HepG2 (cell line): ENCODE measurements around the gene PSME3IP1.

ENCODE experiments used
- MEIS1 ChIP-seq: sonication (generic); formaldehyde crosslinking; IDR thresholded peaks from 2 replicates; pipeline ENCODE4 v1.9.0; 2021; ENCODE audit warnings: mild to moderate bottlenecking, missing genetic modification reagents, moderate library complexity, borderline replicate concordance
- MXI1 ChIP-seq: IDR thresholded peaks from 3 replicates; pipeline ENCODE4 v1.6.1; 2012; ENCODE audit warnings: low read depth, low read length, inconsistent platforms, borderline replicate concordance
- PAF1 ChIP-seq: IDR thresholded peaks from 2 replicates; pipeline ENCODE4 v1.6.1; 2016; ENCODE audit warnings: missing genetic modification reagents, missing compliant biosample characterization
- PHF20 ChIP-seq: sonication (generic); formaldehyde crosslinking; IDR thresholded peaks from 2 replicates; pipeline ENCODE4 v1.5.0; 2020; ENCODE audit warnings: mild to moderate bottlenecking, missing genetic modification reagents
- POLR2A ChIP-seq, 2 experiments: IDR thresholded peaks; 2 replicates each; pipeline ENCODE4 v1.6.1; 2011; ENCODE audit warnings: low read depth in 2 of 2, low read length in 2 of 2, mild to moderate bottlenecking in 1 of 2, moderate library complexity in 1 of 2; ENCODE audit not compliant: insufficient read depth in 1 of 2
- TGIF2 ChIP-seq: IDR thresholded peaks from 2 replicates; pipeline ENCODE4 v1.6.1; 2016; ENCODE audit warnings: control low read depth, missing compliant biosample characterization
- ZFP36L1 ChIP-seq: sonication (generic); formaldehyde crosslinking; IDR thresholded peaks from 2 replicates; pipeline ENCODE4 v1.8.0; 2022; ENCODE audit warnings: mild to moderate bottlenecking, missing genetic modification reagents, moderate library complexity
- ZNF317 ChIP-seq: sonication (generic); formaldehyde crosslinking; IDR thresholded peaks from 2 replicates; pipeline ENCODE4 v1.5.0; 2020; ENCODE audit warnings: mild to moderate bottlenecking, missing genetic modification reagents
- TF ChIP-seq, protein P1 (sequence below): sonication (generic); formaldehyde crosslinking; IDR thresholded peaks from 2 replicates; pipeline ENCODE4 v1.4.0; 2020; ENCODE audit warnings: mild to moderate bottlenecking, missing genetic modification reagents

DNA sequence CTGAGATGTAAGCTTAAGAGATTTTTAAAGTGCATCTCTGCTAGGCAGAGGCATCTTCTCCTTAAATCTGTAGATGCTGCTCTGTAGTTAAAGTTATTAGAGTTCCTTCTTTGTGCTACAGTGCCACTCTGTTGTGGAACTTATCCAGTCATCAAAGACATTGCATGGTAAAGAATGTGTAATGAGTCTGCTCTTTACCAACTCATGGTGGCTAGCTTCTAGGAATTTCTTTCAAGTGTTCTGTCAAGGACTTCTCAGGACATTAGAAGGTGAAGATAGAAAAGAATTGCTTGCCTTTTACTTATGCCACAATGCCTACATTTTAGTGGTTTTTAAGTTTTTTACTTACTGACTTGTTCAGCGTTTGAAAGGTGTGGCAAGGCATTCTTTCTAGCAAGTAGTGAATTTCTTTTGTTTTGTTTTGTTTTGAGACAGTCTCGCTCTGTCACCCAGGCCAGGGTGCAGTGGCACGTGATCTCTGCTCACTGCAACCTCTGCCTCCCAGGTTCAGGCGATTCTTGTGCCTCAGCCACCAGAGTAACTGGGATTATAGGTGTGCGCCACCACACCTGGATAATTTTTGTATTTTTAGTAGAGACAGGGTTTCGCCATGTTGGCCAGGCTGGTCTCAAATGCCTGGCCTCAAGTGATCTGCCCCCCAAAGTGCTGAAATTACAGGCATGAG, 39.0 kb upstream of the PSME3IP1 start:
- TF ChIP-seq POLR2A (IDR thresholded peaks at IDR 0.05; ENCODE audit: insufficient read depth in 1 of 2, low read depth in 2 of 2, low read length in 2 of 2) (no peak), ZNF317 (CRISPR knock-in tag) (no peak), MEIS1 (CRISPR knock-in tag) (no peak), MXI1 (no peak), ZFP36L1 (CRISPR knock-in tag) (no peak), TGIF2 (CRISPR knock-in tag) (no peak), PAF1 (CRISPR knock-in tag) (no peak), PHF20 (CRISPR knock-in tag) (no peak)
- TF ChIP-seq, protein P1, sequence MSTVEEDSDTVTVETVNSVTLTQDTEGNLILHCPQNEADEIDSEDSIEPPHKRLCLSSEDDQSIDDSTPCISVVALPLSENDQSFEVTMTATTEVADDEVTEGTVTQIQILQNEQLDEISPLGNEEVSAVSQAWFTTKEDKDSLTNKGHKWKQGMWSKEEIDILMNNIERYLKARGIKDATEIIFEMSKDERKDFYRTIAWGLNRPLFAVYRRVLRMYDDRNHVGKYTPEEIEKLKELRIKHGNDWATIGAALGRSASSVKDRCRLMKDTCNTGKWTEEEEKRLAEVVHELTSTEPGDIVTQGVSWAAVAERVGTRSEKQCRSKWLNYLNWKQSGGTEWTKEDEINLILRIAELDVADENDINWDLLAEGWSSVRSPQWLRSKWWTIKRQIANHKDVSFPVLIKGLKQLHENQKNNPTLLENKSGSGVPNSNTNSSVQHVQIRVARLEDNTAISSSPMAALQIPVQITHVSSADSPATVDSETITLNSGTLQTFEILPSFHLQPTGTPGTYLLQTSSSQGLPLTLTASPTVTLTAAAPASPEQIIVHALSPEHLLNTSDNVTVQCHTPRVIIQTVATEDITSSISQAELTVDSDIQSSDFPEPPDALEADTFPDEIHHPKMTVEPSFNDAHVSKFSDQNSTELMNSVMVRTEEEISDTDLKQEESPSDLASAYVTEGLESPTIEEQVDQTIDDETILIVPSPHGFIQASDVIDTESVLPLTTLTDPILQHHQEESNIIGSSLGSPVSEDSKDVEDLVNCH (CRISPR knock-in tag), result no peak
